Spleen (tissue), 13 donors: Measurements from ENCODE around the gene VCL. TPM values are rescaled to one million over a fixed set of nuclear protein-coding genes. Genes with fewer than 3 reads are reported as not detected.
A peak's percentile ranks its signal among the peaks of the same experiment; 100 is the strongest.

ENCODE experiments used
- DNase-seq: peaks from one replicate; pipeline ENCODE4 v3.0.0-alpha.2; 2020
- H3K27ac ChIP-seq, 8 donors: fragments of 200-600 bp; sonication (generic) in 7 of 8; 1 replicate in 4 of 8; 2 replicates in 4 of 8; pipeline versions ENCODE4 v1.5.0 to v1.8.0; 2016 to 2021; ENCODE audit warnings: inconsistent platforms in 4 of 8, mild to moderate bottlenecking in 4 of 8, moderate library complexity in 1 of 8
- H3K27me3 ChIP-seq, 7 donors: fragments of 200-600 bp; sonication (generic) in 6 of 7; replicated peaks in 1 of 7; 1 replicate in 4 of 7; 2 replicates in 3 of 7; pipeline versions ENCODE4 v1.5.0 to v1.8.0; 2016 to 2021; ENCODE audit warnings: inconsistent platforms in 3 of 7, mild to moderate bottlenecking in 1 of 7
- H3K36me3 ChIP-seq, 6 donors: fragments of 200-600 bp; sonication (generic) in 5 of 6; 1 replicate in 4 of 6; 2 replicates in 2 of 6; pipeline versions ENCODE4 v1.5.0 to v1.8.0; 2016 to 2021; ENCODE audit warnings: inconsistent platforms in 2 of 6
- H3K4me1 ChIP-seq, 6 donors: fragments of 200-600 bp; sonication (generic) in 5 of 6; 1 replicate in 3 of 6; 2 replicates in 3 of 6; pipeline versions ENCODE4 v1.5.0 to v1.8.0; 2016 to 2021; ENCODE audit warnings: inconsistent platforms in 3 of 6
- H3K4me3 ChIP-seq, 8 donors: fragments of 200-600 bp; sonication (generic) in 7 of 8; 1 replicate in 4 of 8; 2 replicates in 4 of 8; pipeline versions ENCODE4 v1.5.0 to v1.8.0; 2016 to 2021; ENCODE audit warnings: inconsistent platforms in 4 of 8, mild to moderate bottlenecking in 4 of 8, moderate library complexity in 2 of 8
- H3K9me3 ChIP-seq, 8 donors: fragments of 200-600 bp; sonication (generic) in 7 of 8; 1 replicate in 4 of 8; 2 replicates in 4 of 8; pipeline versions ENCODE4 v1.5.0 to v1.8.0; 2016 to 2021; ENCODE audit warnings: inconsistent platforms in 4 of 8
- CTCF ChIP-seq, 11 experiments: fragments of 200-600 bp in 7 of 11; fragments of 450-650 bp in 4 of 11; sonication (generic) in 4 of 11; IDR thresholded peaks in 8 of 11; conservative IDR thresholded peaks in 3 of 11; 1 replicate in 7 of 11; 2 replicates in 4 of 11; pipeline versions ENCODE4 v1.4.0 to v1.8.0; 2016 to 2021; ENCODE audit warnings: antibody characterized with exemption in 11 of 11, inconsistent platforms in 4 of 11, mild to moderate bottlenecking in 1 of 11
- POLR2A ChIP-seq, 3 donors: fragments of 450-650 bp; IDR thresholded peaks; one replicate each; pipeline ENCODE4 v1.5.1; 2017; ENCODE audit warnings: antibody characterized with exemption in 3 of 3, mild to moderate bottlenecking in 1 of 3
- POLR2AphosphoS5 ChIP-seq, 3 donors: sonication (generic); formaldehyde crosslinking; IDR thresholded peaks; one replicate each; pipeline ENCODE4 v1.5.1; 2017; ENCODE audit warnings: antibody characterized with exemption in 3 of 3
- WGBS, 5 donors: extraction: QIAGEN DNeasy Blood & Tissue Kit in 3 of 5; methylation state at CpG; one replicate each; pipeline versions ENCODE4 v1.1.5 to v1.1.7; 2013 to 2018; 5-methylcytosine and 5-hydroxymethylcytosine counted together
- intact Hi-C: fragments of 100-400 bp; cut with DNase I; formaldehyde crosslinking; loops from one replicate; pipeline ENCODE4 v1.15.0; 2023; ENCODE audit warnings: low total_unique reads
- long read RNA-seq, 2 donors: transcript quantifications; one replicate each; lab custom pipeline, GENCODE V29; 2026
- polyA plus RNA-seq, 3 donors: library from polyadenylated mRNA; stranded (reverse); fragments of 200-250 nt; gene quantifications; one replicate each; pipeline ENCODE4 v1.2.1, GENCODE V29; 2013
- total RNA-seq, 7 donors: library from RNA; depleted of rRNA in 3 of 7; stranded (reverse); fragments of >200 nt in 3 of 7; fragmentation: NEBNext Ultra II Directional in 4 of 7; extraction: Animal tissue kit (Norgen Biotek cat#: 25700) in 4 of 7; gene quantifications; one replicate each; pipeline versions ENCODE4 v1.1.0 to v1.2.1, GENCODE V29; 2016 to 2021
- donor health status: healthy with polysubstance abuse.
- donor health status: DM: no; HTN: no; CAD: no; lungs with moderate emphysema.
- donor health status: DM: no; HTN: no; CAD: no.
- donor health status: Bipolar disorder and iron deficiency.
- donor health status: healthy.
- donor health status: DM: no; HTN: no; CAD: no.
- donor health status: DM: yes; HTN: yes; CAD: no.

Gene VCL
- total RNA-seq (100 to 1,000 TPM in 3 of 7 donors, 10 to 100 TPM in 4; 42.9 to 214 (median 88.0) TPM), polyA plus RNA-seq (10 to 100 TPM in 1 of 3 donors, 1 to 10 TPM in 2; 8.8 to 13.6 (median 9.4) TPM)
- long read RNA-seq, donor 1, full-length matches to known transcripts = 12 of 71 reads
- long read RNA-seq, donor 1, partial matches to known transcripts = 59 of 71 reads
- long read RNA-seq, donor 1, other reads (novel, unspliced or antisense) = 0 of 71 reads
- long read RNA-seq, donor 2, full-length matches to known transcripts = 13 of 13 reads
- long read RNA-seq, donor 2, partial matches to known transcripts = 0 of 13 reads
- long read RNA-seq, donor 2, other reads (novel, unspliced or antisense) = 0 of 13 reads

- 0% methylated on average over 30 to 92 of the region's 92 CpGs for WGBS, 5 donors
Observed at GRCh38 chr10:73997787-73998622, at the start of gene VCL. Gene VCL, plus strand, starts transcription at chr10:73998116. Its CDS starts 92 bp downstream, at chr10:73998208.

GRCh38 chr10:73948947-73949633 lies 48.8 kb upstream of the VCL start:
- Histone ChIP-seq H3K36me3 (no peaks in the 10 kb centered on the region), H3K27ac (no peak overlapping the region), H3K9me3 (peaks cover 0 to 3% (median 0%) of the 10 kb centered on the region in 8 donors), H3K4me3 (no peak overlapping the region), H3K4me1 (peaks cover 0 to 11% (median 0%) of the 10 kb centered on the region in 6 donors), H3K27me3 (no peaks in the 10 kb centered on the region)
- WGBS, 5 donors = 84 to 95% (median 91%) methylated on average over 10 of the region's 10 CpGs
- peak; percentile 5 for DNase-seq
- TF ChIP-seq CTCF (IDR thresholded peaks at IDR 0.05 in 8 of 11, conservative IDR thresholded peaks at IDR 0.05 in 3 of 11) = no peak
- no peak for TF ChIP-seq POLR2AphosphoS5 (IDR thresholded peaks at IDR 0.05)
- no peak for TF ChIP-seq POLR2A (IDR thresholded peaks at IDR 0.05)
- intact Hi-C loops = no loop called here

More at GRCh38 chr10:73997787-73998622, at the start of gene VCL:
- TF ChIP-seq POLR2A (IDR thresholded peaks at IDR 0.05) (peak; percentile 83 to 98 (median 89)), CTCF (IDR thresholded peaks at IDR 0.05 in 8 of 11, conservative IDR thresholded peaks at IDR 0.05 in 3 of 11) (peak in 5 of 11 experiments; percentile 10 to 53 (median 15)), POLR2AphosphoS5 (IDR thresholded peaks at IDR 0.05) (peak; percentile 99 to 100 (median 99))
- Histone ChIP-seq H3K36me3 (peaks cover 0 to 6% (median 0%) of the 10 kb centered on the region in 6 donors), H3K4me1 (peaks cover 11 to 78% (median 45%) of the 10 kb centered on the region in 6 donors), H3K9me3 (no peaks in the 10 kb centered on the region), H3K27ac (peak within 1 kb of the TSS; percentile 86 to 97 (median 94)), H3K27me3 (no peaks in the 10 kb centered on the region), H3K4me3 (peak within 1 kb of the TSS; percentile 70 to 96 (median 91))
- intact Hi-C loops = no loop called here
- DNase-seq = peak; percentile 99

GRCh38 chr10:73950155-73950948 lies 47.6 kb upstream of the VCL start:
- Histone ChIP-seq H3K27ac (peak overlapping the region in 3 of 8 donors; percentile 1 to 41 (median 25)), H3K4me1 (peaks cover 0 to 17% (median 0%) of the 10 kb centered on the region in 6 donors), H3K27me3 (no peaks in the 10 kb centered on the region), H3K4me3 (no peak overlapping the region), H3K9me3 (peaks cover 0 to 2% (median 0%) of the 10 kb centered on the region in 8 donors), H3K36me3 (no peaks in the 10 kb centered on the region)
- peak; percentile 2 for DNase-seq
- 80 to 92% (median 85%) methylated on average over 13 of the region's 13 CpGs for WGBS, 5 donors
- intact Hi-C loops = no loop called here
- TF ChIP-seq POLR2AphosphoS5 (IDR thresholded peaks at IDR 0.05) (no peak), CTCF (IDR thresholded peaks at IDR 0.05 in 8 of 11, conservative IDR thresholded peaks at IDR 0.05 in 3 of 11) (no peak), POLR2A (IDR thresholded peaks at IDR 0.05) (no peak)
